HG02852 (cell line): ENCODE data around the gene ALG14.
"Not testable (repeated sequence)": the region's sequence is repeated elsewhere in the genome, so short reads cannot be mapped to it uniquely, and the experiment has no call there.

Experiments used
- ATAC-seq: cut with Tn5 transposase; IDR thresholded peaks from one replicate; pipeline ENCODE4 v1.9.1; 2021; ENCODE audit warnings: mild to moderate bottlenecking, moderate library complexity; ENCODE audit not compliant: unreplicated experiment

ALG14 gene

GRCh38 chr1:95013950-95014574 lies 58.7 kb downstream of the ALG14 start:
- no peak for ATAC-seq

DNA sequence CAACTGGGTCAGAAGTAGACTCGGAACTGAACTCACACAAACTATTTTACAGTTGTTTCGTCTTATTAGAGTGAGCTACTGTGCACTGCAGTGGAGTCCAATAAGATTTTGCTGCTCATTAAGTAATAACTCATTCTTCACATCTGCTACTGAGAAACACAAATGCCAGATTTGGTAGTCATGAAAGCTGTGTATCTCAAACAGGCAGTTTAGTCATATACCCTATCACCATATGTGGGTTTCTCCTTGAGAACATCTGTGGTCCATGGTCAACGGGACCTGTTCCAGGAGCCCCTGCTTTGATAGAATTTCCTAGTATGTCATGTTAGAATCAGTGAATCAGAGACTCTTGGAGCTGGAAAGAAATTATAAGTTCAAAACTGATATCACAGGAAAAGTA lies 60.4 kb downstream of the ALG14 start:
- no peak for ATAC-seq

GRCh38 chr1:95010158-95010557 lies 62.6 kb downstream of the ALG14 start:
- no peak for ATAC-seq

- no peak for ATAC-seq
These were observed 65.1 kb downstream of the ALG14 start for GRCh38 chr1:95007687-95008086.

- ATAC-seq, result no peak
These were observed 66.1 kb downstream of the ALG14 start for GRCh38 chr1:95006681-95007080.

- no peak for ATAC-seq
These were observed 67.2 kb downstream of the ALG14 start for GRCh38 chr1:95005584-95005983.

DNA sequence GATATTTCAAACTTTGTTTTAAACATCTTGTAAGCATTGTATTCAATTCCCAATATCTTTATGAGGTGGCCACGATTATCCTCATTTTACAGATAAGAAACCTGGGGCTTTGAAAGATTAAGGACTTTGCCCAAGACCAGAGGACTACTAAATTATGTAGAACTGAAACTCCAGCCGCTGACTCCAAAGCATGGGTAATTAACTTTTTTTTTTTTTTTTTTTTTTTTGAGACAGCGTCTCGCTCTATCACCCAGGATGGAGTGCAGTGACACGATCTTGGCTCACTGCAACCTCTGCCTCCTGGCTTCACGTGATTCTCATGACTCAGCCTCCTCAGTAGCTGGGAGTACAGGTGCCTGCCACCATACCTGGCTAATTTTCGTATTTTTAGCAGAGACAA lies 68.7 kb downstream of the ALG14 start:
- ATAC-seq, result no peak

GRCh38 chr1:95003433-95003738 lies 69.4 kb downstream of the ALG14 start:
- no peak for ATAC-seq

GRCh38 chr1:95002540-95003432 lies 70.0 kb downstream of the ALG14 start:
- no peak for ATAC-seq

- ATAC-seq, result no peak
These were observed 70.6 kb downstream of the ALG14 start for GRCh38 chr1:95002164-95002539.

GRCh38 chr1:94999456-95000131 lies 73.2 kb downstream of the ALG14 start:
- ATAC-seq, result no peak

GRCh38 chr1:94998748-94999147 lies 74.0 kb downstream of the ALG14 start:
- ATAC-seq, result no peak

DNA sequence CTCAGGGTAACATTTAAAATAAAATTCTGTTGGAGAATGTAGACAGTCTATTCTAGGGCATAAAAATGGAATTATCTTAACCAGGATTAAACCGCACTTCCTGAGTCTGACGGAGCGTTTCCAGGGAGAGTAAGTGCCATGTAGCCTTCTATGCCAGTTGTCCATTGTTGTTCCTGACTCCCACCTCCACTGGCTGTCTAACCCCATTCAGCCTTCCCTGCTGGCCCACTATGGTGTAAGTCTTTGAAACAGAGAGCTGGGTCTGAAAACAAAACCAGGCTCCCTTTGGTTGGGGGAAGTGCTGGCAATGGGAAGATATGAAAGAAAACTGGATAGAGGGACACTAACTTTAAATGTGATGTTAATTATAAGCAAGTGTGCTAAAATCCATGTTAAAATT lies 74.6 kb downstream of the ALG14 start:
- no peak for ATAC-seq

GRCh38 chr1:94995536-94995935 lies 77.2 kb downstream of the ALG14 start:
- not testable (repeated sequence) for ATAC-seq

DNA sequence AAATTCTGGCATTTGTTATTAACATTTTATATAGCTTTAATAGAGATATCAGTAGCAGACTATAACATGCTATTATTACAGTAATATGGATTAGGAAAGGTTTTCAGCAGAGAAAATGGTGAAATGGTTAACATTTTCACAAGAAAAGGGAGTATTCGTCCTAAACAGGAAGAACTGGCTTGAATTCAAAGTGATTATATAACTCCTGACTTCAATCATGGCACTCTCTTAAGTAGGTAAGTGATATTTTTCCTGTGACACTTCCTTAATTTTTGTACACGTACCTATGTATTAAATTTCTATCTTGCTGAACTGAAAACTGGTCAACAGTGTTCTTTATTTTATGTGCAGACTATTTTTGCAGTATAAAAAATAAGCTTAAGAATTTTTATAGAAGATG lies 77.9 kb downstream of the ALG14 start:
- no peak for ATAC-seq

GRCh38 chr1:94993931-94994645 lies 78.7 kb downstream of the ALG14 start:
- ATAC-seq, result no peak

DNA sequence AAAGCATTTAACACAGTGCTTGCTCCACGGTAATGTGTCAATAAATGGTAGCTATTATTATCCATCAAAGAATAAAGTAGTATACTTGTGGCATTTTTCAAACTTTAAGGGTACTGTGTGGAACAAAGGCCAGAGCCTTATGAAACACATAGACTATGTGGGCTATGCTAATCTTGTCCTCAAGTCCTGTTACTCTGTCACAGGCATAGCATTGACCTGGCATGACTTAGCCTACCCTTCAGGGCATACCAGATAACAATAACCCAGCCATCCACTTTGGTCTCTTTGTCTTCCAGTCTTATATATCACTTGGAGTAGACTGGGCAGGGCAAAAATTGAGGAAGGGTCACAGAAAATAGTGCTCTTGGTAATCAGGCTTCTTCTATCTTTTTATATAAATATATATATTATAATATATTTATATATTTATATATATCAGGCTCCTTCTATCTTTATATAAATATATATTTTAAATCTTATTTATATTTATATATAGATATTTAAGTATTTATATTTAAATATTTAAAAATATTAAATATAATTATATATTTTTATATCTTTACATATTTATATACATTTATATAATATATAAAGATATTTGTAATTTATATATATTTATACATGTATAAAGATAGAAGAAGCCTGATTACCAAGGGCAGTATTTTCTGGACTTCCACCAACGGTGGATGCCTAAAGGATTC lies 79.7 kb downstream of the ALG14 start:
- no peak for ATAC-seq

DNA sequence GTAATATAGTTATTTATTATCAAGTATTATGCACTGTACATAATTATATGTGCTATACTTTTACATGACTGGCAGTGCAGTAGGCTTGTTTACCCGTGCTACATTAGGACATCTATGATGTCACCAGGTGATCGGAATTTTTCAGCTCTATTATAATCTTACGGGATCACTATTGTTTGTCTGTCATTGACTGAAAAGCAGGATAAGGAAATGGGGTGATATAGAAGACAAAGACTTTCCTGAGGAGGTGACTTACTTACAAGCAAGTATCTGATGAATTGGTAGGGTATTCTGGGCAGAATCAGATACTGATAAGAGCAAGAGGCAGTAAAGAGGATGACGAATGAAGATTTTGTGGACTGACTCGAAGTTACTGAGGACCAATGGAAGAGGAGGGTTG lies 80.6 kb downstream of the ALG14 start:
- ATAC-seq, result no peak

DNA sequence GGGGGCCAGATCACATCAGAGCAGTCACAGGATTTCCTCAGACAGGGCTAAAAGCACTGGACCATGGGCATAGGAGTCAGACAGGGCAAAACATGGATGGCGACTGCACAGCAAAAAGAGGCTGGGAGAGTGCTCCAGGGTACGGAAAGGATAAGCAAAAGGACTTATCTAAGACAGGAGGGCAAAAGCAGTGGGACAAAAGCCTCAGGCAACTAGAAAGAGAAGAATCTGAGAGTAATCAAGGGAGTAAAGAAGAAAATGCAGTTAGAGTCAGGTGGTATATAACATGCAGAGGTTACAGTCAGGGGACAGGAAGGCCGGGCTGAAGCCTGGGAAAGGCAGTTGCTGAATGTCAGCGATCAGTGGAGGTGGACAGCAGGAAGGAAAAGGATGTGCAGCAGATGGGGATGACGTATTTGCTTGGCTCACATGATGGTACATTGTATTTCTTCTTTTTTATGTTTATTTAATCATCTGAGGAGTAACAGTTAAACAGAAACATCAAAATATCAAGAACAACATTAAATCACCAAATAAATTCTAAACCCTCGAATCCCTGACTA lies 82.8 kb downstream of the ALG14 start:
- no peak for ATAC-seq

DNA sequence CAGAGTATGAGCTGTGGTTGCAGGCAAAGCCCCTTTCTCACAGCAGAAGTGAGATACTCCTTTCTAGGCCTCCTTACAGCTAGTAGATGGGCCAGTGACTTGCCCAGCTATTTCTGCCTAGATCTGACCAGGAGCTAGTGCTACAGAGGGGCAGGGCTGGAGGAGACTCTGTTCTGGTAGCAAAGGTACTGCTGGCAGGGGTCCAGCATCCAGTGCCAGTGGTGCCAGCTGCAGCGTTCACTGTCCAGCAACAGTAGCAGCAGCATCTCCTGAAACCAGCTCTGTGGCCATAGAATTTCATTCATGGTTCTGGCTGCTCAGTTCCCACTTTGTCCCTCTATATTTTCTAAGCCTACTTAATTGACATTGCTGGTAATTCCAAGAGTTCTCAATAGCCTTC lies 83.4 kb downstream of the ALG14 start:
- no peak for ATAC-seq

DNA sequence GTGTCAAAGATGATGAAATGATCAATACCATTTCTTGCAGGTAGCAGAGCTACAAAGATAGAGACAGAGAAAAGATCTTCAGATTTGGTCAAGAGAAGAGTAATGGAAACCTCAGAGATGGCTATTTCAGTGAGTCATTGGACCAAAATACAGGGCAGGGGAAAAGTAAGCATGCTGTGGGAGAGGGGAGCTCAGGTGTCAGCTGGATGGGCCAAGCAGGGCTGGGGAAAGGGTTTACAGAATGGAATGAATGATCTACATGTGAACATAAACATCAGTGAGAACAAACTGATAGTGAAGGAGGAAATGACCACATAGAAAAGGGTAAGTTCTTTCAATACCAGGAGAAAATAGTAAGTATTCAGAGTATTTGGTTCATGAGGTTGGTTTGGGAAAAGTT lies 84.4 kb downstream of the ALG14 start:
- no peak for ATAC-seq
